HT1080 (cell line): ENCODE results near the gene UBE2D2. TPM values are rescaled to one million over a fixed set of nuclear protein-coding genes. Genes with fewer than 3 reads are reported as not detected.

Source experiments
- DNase-seq: peaks from one replicate; pipeline ENCODE4 v3.0.0-alpha.2; 2015; ENCODE audit warnings: low read depth
- total RNA-seq: library from RNA; depleted of rRNA; stranded (reverse); fragments of >200 nt; shearing (Covaris generic); gene quantifications from 2 replicates; pipeline ENCODE4 v1.2.3, GENCODE V29; 2014

Gene UBE2D2
- total RNA-seq, 1 experiment from 2014 or later, result 84.4 TPM

GRCh38 chr5:139646912-139647505, 85.9 kb downstream of the UBE2D2 start:
- no peak for DNase-seq

GRCh38 chr5:139647506-139648204, 86.5 kb downstream of the UBE2D2 start:
- DNase-seq, result no peak

- peak; percentile 72 for DNase-seq
These were observed 87.3 kb downstream of the UBE2D2 start, which contains the start of gene CXXC5 for GRCh38 chr5:139648205-139649081. CXXC5 (plus strand) TSS chr5:139648349; CDS start chr5:139680524, 32,175 bp downstream.

GRCh38 chr5:139649082-139649991, 88.2 kb downstream of the UBE2D2 start:
- no peak for DNase-seq

GRCh38 chr5:139650031-139650688, 89.0 kb downstream of the UBE2D2 start:
- DNase-seq, result no peak

GRCh38 chr5:139650689-139651042, 89.5 kb downstream of the UBE2D2 start:
- no peak for DNase-seq

GRCh38 chr5:139651043-139651834, 90.1 kb downstream of the UBE2D2 start:
- no peak for DNase-seq

GRCh38 chr5:139651853-139652787, 91.0 kb downstream of the UBE2D2 start:
- peak; percentile 89 for DNase-seq

- no peak for DNase-seq
These were observed 91.7 kb downstream of the UBE2D2 start for GRCh38 chr5:139652788-139653241.

GRCh38 chr5:139653616-139654015, 92.5 kb downstream of the UBE2D2 start:
- DNase-seq, result no peak

- no peak for DNase-seq
These were observed 93.3 kb downstream of the UBE2D2 start for GRCh38 chr5:139654464-139654863.

GRCh38 chr5:139654871-139655491, 93.8 kb downstream of the UBE2D2 start:
- no peak for DNase-seq

- no peak for DNase-seq
These were observed 94.7 kb downstream of the UBE2D2 start for GRCh38 chr5:139655727-139656271.

GRCh38 chr5:139657363-139658321, 96.5 kb downstream of the UBE2D2 start:
- DNase-seq, result no peak

- peak; percentile 70 for DNase-seq
These were observed 97.4 kb downstream of the UBE2D2 start for GRCh38 chr5:139658501-139658927.

GRCh38 chr5:139658928-139659667, 98.0 kb downstream of the UBE2D2 start:
- DNase-seq, result peak; percentile 88
